Measurements from ENCODE around the gene ZYG11B.
"Not testable (repeated sequence)": the region's sequence is repeated elsewhere in the genome, so short reads cannot be mapped to it uniquely, and the experiment has no call there.

Gene ZYG11B

DNA sequence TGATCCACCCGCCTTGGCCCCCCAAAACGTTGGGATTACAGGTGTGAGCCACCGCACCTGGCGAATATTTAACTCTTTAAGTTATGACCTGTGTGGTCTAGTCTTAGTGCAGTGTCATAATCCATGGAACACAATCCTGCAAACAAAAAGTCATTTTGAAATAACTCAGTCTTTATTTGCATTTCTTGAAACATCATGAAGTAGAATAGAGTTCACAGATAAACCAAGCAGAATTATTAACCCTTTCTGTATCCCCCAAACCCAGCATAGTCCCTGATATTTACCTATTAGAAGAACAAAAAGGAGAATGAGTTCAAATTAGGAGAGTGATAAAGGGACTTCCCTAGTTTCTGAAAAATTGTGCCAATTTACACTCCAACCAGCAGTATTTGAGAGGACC, 19.9 kb downstream of the ZYG11B start:
- in situ Hi-C loops (cut with MboI; ENCODE audit: low pct_unique_long_range_greater_than_20kb, low sequenced_read_pairs) = no loop called here

DNA sequence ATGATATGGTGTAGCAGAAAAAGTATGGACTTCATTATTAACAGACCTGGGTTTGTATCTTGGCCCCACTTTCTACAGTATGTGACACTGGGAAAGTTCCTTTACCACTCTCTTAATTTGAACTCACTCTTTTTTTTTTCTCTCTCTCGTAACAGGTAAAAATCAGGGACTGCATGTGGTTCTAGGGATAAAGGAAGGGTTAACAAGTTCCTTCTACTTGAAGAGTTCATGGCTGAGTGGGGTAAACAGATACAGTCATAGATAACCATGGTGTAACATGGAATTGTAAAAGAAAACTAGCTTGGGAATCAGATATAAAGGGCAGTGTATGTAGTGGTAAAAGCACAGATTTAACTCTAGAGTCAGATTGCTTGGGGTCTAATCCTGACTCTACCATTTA, 21.2 kb downstream of the ZYG11B start:
- no peak for DNase-seq
- in situ Hi-C loops (cut with MboI; ENCODE audit: low pct_unique_long_range_greater_than_20kb, low sequenced_read_pairs) = no loop called here

More for the DNA sequence above, 19.9 kb downstream of the ZYG11B start:
- no peak for DNase-seq

DNA sequence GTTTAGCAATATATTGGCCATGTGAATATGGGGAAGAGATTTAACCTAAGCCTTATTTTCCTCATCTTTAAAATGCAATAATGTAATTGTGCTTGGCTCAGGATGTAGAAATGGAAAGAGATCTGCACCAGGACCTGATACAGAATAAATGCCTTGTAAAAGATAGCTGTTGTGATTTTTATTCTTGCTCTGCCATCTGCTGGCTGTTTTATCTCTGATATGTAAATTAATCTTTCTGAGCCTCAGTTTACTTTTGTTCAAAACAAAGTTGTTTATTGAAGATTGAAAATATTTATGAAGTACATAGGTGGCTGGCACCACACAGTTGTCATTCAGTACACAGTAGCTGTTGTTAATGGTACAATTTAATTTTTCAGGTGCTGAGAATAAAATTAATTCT, 21.9 kb downstream of the ZYG11B start:
- no peak for DNase-seq
- in situ Hi-C loops (cut with MboI; ENCODE audit: low pct_unique_long_range_greater_than_20kb, low sequenced_read_pairs) = no loop called here

DNA sequence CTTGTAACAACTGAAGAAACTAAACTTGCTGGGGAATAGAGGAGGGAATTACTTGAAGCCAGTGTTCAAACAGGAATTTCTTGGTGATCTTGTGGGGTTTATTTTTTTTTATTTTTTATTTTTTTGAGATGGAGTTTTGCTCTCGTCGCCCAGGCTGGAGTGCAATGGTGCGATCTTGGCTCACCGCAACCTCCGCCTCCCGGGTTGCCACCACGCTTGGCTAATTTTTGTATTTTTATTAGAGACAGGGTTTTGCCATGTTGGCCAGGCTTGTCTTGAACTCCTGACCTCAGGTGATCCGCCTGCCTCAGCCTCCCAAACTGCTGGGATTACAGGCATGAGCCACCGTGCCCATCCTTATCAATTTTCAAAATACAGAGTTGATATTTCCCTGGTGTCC, 23.2 kb downstream of the ZYG11B start:
- DNase-seq = not testable (repeated sequence)

DNA sequence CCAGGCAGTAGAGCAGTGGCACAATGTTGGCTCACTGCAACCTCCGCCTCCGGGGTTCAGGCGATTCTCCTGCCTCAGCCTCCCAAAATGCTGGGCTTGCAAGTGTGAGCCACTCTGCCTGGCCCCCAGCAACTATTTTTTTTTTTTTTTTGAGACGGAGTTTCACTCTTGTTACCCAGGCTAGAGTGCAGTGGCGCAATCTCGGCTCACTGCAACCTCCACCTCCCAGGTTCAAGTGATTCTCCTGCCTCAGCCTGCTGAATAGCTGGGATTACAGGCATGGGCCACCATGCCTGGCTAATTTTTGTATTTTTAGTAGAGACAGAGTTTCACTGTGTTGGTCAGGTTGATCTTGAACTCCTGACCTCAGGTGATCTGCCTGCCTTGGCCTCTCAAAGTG, 23.9 kb downstream of the ZYG11B start:
- in situ Hi-C loops (cut with MboI; ENCODE audit: low pct_unique_long_range_greater_than_20kb, low sequenced_read_pairs); DNase-seq: not testable (repeated sequence)

More for the DNA sequence above, 23.2 kb downstream of the ZYG11B start:
- in situ Hi-C loops (cut with MboI; ENCODE audit: low pct_unique_long_range_greater_than_20kb, low sequenced_read_pairs) = not testable (repeated sequence)

DNA sequence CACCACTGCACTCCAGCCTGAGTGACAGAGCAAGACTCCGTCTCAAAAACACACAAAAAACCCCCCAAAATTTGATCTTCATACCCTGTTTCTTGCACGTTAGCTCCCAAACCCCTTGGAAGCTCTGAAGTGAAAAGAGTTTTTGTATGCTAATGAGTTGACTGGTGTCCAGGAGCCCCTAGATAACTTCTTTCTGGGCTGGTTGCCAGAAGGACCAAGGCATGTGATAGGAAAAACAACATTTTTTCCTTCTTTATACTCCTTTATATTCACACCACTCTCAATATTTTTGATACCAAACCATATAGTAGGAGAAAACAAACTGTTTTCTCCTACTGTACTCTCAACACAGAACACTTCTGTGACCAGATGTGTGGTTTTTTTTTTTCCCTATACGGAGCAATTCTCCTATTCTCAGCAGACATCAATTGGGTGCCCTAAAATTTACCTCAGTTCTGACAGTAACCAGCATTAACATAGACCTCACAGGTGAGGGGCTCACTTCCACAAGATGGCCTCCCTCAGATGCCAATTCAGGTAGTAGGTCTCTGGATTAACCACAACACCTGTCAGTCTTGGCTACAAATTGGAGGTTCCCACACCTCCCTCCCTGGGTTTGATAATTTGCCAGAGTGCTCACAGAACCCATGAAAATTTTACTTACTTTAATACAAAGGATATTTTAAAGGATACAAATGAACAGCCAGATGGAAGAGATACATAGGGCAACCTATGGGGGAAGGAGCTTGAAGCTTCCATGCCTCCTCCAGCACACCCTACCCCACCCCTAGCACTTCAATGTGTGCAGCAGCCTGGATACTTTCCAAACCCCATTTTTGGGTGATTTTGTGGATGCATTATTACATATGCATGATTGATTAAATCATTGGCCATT, 25.6 kb downstream of the ZYG11B start:
- in situ Hi-C loops (cut with MboI; ENCODE audit: low pct_unique_long_range_greater_than_20kb, low sequenced_read_pairs) = no loop called here
- no peak for DNase-seq

DNA sequence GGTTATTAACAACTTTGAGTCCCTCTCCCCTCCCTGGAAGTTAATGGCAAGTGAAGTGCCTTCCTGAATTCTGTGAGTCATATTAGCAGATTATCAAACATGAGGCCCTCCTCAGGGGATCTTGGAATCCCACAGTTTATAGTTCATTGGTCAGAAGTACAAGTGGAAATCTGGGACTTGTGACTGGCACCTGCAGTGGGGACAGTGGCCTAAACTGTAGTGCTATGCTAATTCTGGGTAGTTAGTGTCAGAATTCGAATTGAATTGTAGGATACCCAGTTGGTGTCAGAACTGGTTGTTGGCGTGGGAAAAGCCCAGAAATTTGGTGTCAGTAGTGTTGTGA, 26.2 kb downstream of the ZYG11B start:
- no peak for DNase-seq
- in situ Hi-C loops (cut with MboI; ENCODE audit: low pct_unique_long_range_greater_than_20kb, low sequenced_read_pairs) = no loop called here

DNA sequence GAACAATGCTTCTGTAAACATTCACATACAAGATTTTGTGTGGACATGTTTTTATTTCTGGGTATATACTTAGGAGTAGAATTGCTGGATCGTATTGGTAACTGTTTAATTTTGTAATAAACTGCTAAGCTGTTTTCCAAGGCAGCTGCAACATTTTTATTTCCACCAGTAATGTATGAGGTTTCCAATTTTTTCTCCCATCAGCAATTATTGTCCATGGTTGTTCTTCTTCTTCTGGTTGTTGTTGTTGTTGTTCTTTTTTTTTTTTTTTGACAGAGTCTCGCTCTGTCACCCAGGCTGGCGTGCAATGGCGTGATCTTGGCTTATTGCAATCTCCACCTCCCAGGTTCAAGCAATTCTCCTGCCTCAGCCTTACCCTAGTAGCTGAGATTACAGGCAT, 26.9 kb downstream of the ZYG11B start:
- DNase-seq = no peak
- in situ Hi-C loops (cut with MboI; ENCODE audit: low pct_unique_long_range_greater_than_20kb, low sequenced_read_pairs) = no loop called here

DNA sequence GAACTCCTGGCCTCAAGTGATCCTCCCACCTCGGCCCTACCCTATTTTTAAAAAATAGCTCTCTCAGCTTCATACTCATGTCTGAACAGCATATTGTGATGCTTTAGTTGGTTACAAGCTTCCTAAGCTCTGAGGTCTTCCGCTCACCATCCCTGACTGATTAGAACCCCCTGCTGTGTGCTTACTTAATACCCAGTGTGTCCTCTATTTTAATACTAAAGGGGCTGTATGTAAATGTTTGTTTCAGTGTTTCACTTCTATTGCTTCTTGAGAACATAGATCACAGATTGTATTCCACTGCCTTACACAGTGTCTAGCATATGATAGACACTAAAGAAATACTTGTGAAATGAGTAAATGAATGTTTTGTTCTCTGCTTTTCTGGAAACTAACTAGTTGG, 29.8 kb downstream of the ZYG11B start:
- no peak for DNase-seq
- in situ Hi-C loops (cut with MboI; ENCODE audit: low pct_unique_long_range_greater_than_20kb, low sequenced_read_pairs) = no loop called here

DNA sequence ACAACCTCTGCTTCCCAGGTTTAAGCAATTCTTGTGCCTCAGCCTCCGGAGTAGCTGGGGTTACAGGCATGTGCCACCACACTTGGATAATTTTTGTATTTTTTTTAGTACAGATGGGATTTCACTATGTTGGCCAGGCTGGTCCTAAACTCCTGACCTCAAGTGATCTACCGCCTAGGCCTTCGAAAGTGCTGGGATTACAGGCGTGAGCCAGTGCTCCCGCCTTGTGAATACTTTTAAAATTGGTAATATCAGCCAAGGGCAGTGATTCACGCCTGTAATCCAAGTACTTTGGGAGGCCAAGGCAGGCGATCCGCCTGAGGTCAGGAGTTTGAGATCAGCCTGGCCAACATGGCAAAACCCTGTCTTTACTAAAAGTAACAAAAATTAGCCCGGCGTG, 33.7 kb downstream of the ZYG11B start:
- in situ Hi-C loops (cut with MboI; ENCODE audit: low pct_unique_long_range_greater_than_20kb, low sequenced_read_pairs) = no loop called here
- no peak for DNase-seq

DNA sequence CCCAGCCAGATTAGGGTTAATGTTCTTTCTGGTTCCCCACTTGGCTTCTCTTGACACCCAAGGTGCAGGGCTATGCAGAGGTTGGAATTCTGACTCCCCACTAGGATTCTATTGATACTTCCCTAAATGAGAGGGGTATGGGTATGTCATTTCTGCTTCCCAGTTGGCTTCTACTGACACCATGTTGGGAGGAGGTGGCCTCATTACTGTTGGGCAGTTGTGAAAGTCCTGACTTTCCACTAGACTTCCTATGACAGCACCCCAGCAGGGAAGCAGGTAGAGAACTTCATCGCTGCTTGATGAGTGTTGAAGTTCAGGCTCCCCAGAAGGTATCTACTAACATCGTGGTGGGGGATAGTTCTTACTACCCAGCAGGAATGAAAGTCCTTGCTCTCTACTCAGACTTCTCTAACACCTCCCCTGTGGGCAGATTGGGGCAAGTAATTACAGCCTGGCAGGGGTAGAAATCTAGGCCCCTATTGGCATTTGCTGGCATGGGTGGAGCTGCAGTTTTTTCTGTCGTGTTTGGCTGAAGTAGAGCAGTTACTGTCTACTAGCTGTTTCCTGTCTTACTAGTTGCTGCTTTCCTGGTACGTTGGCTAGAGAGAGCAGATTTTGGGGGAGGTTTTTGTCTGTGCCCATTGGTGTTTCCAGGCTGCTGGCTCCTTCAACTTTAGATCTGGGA, 41.5 kb downstream of the ZYG11B start:
- DNase-seq = no peak
- in situ Hi-C loops (cut with MboI; ENCODE audit: low pct_unique_long_range_greater_than_20kb, low sequenced_read_pairs) = no loop called here

DNA sequence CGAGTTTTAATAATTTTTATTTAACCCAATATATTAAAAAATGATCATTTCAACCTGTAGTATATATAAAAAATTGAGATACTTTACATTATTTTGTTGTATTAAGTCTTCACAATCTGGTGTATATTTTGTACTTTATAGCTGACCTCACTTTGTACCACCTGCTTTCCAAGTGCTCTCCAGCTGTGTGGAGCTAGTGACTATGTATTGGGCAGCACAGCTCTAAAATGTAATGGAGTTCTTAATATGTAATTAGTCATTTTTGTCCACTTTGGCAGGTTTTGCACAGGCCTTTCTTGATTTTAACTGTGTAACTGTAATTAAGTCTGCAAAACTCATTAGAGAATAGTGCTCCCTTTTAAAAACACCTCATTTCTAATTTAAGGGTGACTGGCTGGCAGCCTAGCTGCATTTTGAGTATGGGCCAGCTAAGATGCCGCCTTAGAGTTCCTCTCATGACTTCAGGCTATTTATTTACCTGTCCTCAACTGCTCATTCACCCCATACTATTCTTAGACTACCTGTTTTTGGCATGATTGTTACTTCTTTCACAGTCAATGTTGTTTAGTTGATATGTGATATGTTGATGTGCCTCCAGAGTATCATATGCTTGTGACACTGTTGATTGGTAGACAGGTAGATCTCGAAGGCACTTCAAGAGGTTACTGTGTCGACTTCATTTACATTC, 43.2 kb downstream of the ZYG11B start:
- no peak for DNase-seq
- in situ Hi-C loops (cut with MboI; ENCODE audit: low pct_unique_long_range_greater_than_20kb, low sequenced_read_pairs) = no loop called here

DNA sequence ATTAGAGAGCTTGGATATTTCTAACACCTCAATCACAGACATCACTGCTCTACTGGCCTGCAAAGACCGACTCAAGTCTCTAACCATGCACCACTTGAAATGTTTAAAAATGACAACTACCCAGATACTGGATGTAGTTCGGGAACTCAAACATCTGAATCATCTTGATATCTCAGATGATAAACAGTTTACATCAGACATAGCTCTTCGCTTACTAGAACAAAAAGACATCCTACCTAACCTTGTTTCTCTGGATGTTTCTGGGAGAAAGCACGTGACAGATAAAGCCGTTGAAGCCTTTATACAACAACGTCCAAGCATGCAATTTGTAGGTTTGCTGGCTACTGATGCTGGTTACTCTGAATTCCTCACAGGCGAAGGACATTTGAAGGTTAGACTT, 45.1 kb downstream of the ZYG11B start:
- in situ Hi-C loops (cut with MboI; ENCODE audit: low pct_unique_long_range_greater_than_20kb, low sequenced_read_pairs) = no loop called here
- DNase-seq = no peak

DNA sequence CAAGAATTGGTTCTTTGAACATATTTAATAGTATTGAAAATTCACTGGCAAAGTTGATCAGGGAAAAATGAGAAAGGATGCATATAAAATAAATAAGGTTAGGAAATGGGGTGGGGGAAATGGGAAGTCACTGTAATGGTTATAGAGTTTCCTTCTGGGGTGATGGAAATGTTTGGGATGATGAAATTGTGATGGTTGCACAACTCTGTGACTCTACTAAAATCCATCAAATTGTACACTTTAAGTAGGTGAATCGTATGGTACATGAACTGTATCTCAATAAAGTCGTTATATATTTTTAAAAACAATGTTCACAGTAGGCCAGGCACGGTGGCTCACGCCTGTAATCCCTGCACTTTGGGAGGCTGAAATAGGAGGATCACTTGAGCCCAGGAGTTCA, 59.9 kb downstream of the ZYG11B start:
- in situ Hi-C loops (cut with MboI; ENCODE audit: low pct_unique_long_range_greater_than_20kb, low sequenced_read_pairs) = no loop called here
- DNase-seq = no peak

DNA sequence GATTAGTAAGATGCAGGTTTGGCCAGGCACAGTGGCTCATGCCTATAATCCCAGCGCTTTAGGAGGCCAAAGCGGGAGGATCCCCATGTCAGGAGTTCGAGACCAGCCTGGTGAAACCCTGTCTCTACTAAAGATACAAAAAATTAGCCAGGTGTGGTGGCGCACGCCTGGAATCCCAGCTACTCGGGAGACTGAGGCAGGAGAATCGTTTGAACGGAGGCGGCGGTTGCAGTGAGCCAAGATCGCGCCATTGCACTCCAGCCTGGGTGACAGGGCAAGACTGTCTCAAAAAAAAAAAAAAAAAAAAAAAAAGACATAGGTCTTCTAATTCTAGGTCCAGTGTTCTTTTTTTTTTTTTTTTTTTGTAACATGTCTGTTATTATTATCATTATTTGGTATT, 64.2 kb downstream of the ZYG11B start:
- in situ Hi-C loops (cut with MboI; ENCODE audit: low pct_unique_long_range_greater_than_20kb, low sequenced_read_pairs); DNase-seq: not testable (repeated sequence)

DNA sequence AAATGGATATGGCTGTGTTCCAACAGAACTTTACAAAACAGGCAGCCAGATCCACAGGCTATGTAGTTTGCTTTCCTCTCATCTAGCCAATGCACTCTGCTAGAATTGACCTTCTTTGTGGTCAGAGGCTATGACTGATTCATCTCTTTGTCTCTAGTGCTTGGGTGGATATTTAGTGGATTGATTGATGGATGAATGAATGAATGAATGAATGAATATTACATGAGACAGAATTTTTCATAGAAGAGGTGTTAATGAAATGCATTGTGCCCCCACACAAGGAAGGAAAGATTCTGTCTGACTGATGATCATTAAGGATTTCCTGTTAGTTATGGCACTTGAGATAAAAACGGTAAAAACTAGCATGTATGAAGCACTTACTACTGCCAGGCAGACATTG, 65.8 kb downstream of the ZYG11B start:
- in situ Hi-C loops (cut with MboI; ENCODE audit: low pct_unique_long_range_greater_than_20kb, low sequenced_read_pairs) = no loop called here
- DNase-seq = peak; percentile 15

DNA sequence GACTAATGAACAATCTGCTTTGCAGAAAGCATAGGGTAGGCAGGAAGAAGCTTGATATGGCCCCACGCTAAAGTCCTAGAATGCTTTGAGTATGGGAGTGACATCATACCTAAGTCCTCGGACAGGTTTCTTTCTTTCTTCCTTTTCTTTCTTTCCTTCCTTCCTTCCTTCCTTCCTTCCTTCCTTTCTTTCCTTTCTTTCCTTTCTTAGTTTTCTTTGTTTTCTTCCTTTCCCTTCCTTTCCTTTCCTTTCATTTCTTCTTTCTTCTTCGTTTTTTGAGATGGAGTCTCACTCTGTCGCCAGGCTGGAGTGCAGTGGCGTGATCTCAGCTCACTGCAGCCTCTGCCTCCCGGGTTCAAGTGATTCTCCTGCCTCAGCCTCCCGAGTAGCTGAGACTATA, 67.5 kb downstream of the ZYG11B start:
- in situ Hi-C loops (cut with MboI; ENCODE audit: low pct_unique_long_range_greater_than_20kb, low sequenced_read_pairs); DNase-seq: not testable (repeated sequence)

DNA sequence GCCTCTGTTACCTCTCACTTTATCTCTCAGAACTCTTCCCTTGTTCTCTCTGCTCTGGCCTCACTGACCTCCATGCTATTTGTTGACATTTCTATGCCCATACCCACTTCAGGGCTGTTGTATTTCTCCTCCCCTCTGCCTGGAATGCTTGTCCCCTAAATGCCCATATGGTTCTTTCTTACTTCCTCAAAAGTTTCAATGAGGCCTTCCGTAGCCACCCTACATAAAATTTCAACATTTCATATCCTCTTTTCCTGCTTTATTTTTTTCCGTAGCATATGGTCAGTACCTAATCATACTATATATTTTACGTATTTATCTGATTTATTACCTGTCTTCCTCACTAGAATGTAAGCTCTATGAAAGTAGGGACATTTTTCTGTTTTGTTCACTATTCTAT, 69.2 kb downstream of the ZYG11B start:
- DNase-seq = peak; percentile 43
- in situ Hi-C loops (cut with MboI; ENCODE audit: low pct_unique_long_range_greater_than_20kb, low sequenced_read_pairs) = no loop called here

DNA sequence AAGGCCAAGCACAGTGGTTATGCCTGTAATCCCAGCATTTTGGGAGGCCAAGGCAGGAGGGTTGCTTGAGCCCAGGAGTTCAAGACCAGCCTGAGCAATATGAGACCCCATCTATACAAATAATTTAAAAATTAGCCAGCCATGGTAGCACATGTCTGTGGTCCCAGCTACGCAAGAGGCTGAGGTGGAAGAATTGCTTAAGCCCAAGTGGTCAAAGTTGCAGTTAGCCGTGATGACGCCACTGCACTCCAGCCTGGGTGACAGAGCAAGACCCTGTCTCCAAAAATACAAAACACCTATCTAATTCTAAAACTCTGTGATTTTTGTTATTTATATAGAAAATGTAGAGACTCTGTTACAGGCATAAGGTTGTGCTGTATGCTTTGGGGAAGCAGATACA, 72.1 kb downstream of the ZYG11B start:
- DNase-seq = no peak
- in situ Hi-C loops (cut with MboI; ENCODE audit: low pct_unique_long_range_greater_than_20kb, low sequenced_read_pairs) = no loop called here

DNA sequence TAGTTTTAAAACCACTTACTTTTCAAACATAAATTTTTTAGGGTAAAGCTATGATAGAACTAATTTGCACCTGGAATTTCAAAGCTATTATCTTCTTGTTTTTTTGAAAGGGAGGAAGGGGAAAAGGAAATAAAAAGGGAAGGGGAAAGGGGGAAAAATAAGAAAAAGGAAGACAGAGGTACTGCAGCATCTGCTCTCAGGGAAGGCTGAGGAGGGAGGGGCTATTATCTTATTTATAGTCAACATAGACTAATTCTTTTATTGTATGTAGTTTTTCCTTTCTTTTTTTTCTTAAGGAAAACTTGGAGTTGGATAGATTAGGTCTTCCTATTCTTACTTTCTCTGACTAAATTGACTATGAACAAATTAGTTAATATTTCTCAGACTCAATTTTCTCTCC, 74.8 kb downstream of the ZYG11B start:
- in situ Hi-C loops (cut with MboI; ENCODE audit: low pct_unique_long_range_greater_than_20kb, low sequenced_read_pairs) = no loop called here
- no peak for DNase-seq

Data from KBM-7 (cell line).